Progenitor cell of endocrine pancreas (in vitro differentiated cells): ENCODE results near the gene NUDT22. TPM values are rescaled to one million over a fixed set of nuclear protein-coding genes. Genes with fewer than 3 reads are reported as not detected.

Experiments
- DNase-seq: peaks from one replicate; pipeline ENCODE4 v3.0.0; 2021; ENCODE audit warnings: low spot score; ENCODE audit not compliant: unreplicated experiment
- H3K27ac Mint-ChIP-seq: 2 replicates; pipeline ENCODE4 v1.8.0; 2021; ENCODE audit warnings: mild to moderate bottlenecking, moderate library complexity, mixed read lengths
- H3K27me3 Mint-ChIP-seq: 2 replicates; pipeline ENCODE4 v1.8.0; 2021; ENCODE audit warnings: mixed read lengths
- H3K36me3 Mint-ChIP-seq: 2 replicates; pipeline ENCODE4 v1.8.0; 2022; ENCODE audit warnings: mixed read lengths; ENCODE audit not compliant: insufficient read depth
- H3K4me1 Mint-ChIP-seq: 2 replicates; pipeline ENCODE4 v1.8.0; 2021; ENCODE audit warnings: low read depth, mixed read lengths
- H3K4me3 Mint-ChIP-seq: 2 replicates; pipeline ENCODE4 v1.8.0; 2021; ENCODE audit warnings: low read depth, mild to moderate bottlenecking, moderate library complexity, mixed read lengths
- H3K9me3 Mint-ChIP-seq: 2 replicates; pipeline ENCODE4 v1.8.0; 2021; ENCODE audit warnings: low read depth, mixed read lengths
- CTCF ChIP-seq: fragments of 200-600 bp; sonication (generic); IDR thresholded peaks from one replicate; pipeline ENCODE4 v1.5.0; 2021; ENCODE audit warnings: antibody characterized with exemption, mild to moderate bottlenecking; ENCODE audit not compliant: unreplicated experiment
- total RNA-seq: library from RNA; stranded (reverse); gene quantifications from 2 replicates; pipeline ENCODE4 v1.2.1, GENCODE V29; 2021

NUDT22 gene
- total RNA-seq, 1 donor from 2014 or later, result 48.2 TPM

GRCh38 chr11:64202992-64203391 is 23.1 kb upstream of the NUDT22 start:
- H3K27ac Mint-ChIP-seq, result no peak overlapping the region
- H3K27me3 Mint-ChIP-seq, result no peaks in the 10 kb centered on the region
- H3K36me3 Mint-ChIP-seq, result peaks cover 26% of the 10 kb centered on the region
- H3K4me3 Mint-ChIP-seq, result no peak overlapping the region
- no peak for DNase-seq
- no peaks in the 10 kb centered on the region for H3K9me3 Mint-ChIP-seq
- no peaks in the 10 kb centered on the region for H3K4me1 Mint-ChIP-seq
- no peak for TF ChIP-seq CTCF

- peaks cover 26% of the 10 kb centered on the region for H3K36me3 Mint-ChIP-seq
- no peaks in the 10 kb centered on the region for H3K4me1 Mint-ChIP-seq
- no peak for DNase-seq
- TF ChIP-seq CTCF, result no peak
- no peak overlapping the region for H3K27ac Mint-ChIP-seq
- no peak overlapping the region for H3K4me3 Mint-ChIP-seq
- no peaks in the 10 kb centered on the region for H3K9me3 Mint-ChIP-seq
- no peaks in the 10 kb centered on the region for H3K27me3 Mint-ChIP-seq
Observed at GRCh38 chr11:64203421-64204079, 22.5 kb upstream of the NUDT22 start.

GRCh38 chr11:64204080-64204440 is 22.0 kb upstream of the NUDT22 start:
- H3K27ac Mint-ChIP-seq, result no peak overlapping the region

GRCh38 chr11:64204464-64204989 is 21.5 kb upstream of the NUDT22 start:
- H3K36me3 Mint-ChIP-seq, result peaks cover 26% of the 10 kb centered on the region

More at GRCh38 chr11:64204080-64204440, 22.0 kb upstream of the NUDT22 start:
- H3K36me3 Mint-ChIP-seq, result peaks cover 26% of the 10 kb centered on the region
- H3K4me3 Mint-ChIP-seq, result no peak overlapping the region
- H3K27me3 Mint-ChIP-seq, result no peaks in the 10 kb centered on the region
- H3K9me3 Mint-ChIP-seq, result no peaks in the 10 kb centered on the region
- no peak for TF ChIP-seq CTCF
- no peak for DNase-seq
- no peaks in the 10 kb centered on the region for H3K4me1 Mint-ChIP-seq

More at GRCh38 chr11:64204464-64204989, 21.5 kb upstream of the NUDT22 start:
- Mint-ChIP-seq H3K4me3 (no peak overlapping the region), H3K4me1 (no peaks in the 10 kb centered on the region), H3K9me3 (no peaks in the 10 kb centered on the region), H3K27me3 (no peaks in the 10 kb centered on the region), H3K27ac (peak overlapping the region; percentile 83)
- no peak for DNase-seq
- TF ChIP-seq CTCF, result peak; percentile 59
